Endothelial cell of umbilical vein (primary cell): Measurements from ENCODE around the gene GGTA1. TPM values are rescaled to one million over a fixed set of nuclear protein-coding genes. Genes with fewer than 3 reads are reported as not detected.

Source experiments
- Bru-seq: library from RNA; stranded (reverse); fragments of 400-500 nt; gene quantifications from one replicate; lab custom pipeline; 2021; lab: Mats Ljungman, UMichigan
- BruChase-seq, 2 experiments: library from RNA; stranded (reverse); fragments of 400-500 nt; gene quantifications; one replicate each; lab custom pipeline; 2021; lab: Mats Ljungman, UMichigan
- BruUV-seq: library from RNA; stranded (reverse); fragments of 400-500 nt; replicated peaks from 2 replicates; lab custom pipeline; 2021; lab: Mats Ljungman, UMichigan
- CTCF ChIA-PET: fragments of 300-600, 350-600 bp; sonication (Branson Sonifier 250); formaldehyde crosslinking; loops from one replicate; lab custom pipeline; 2021; ENCODE audit warnings: antibody characterized with exemption, inconsistent platforms; lab: Charles Lee
- POLR2A ChIA-PET: fragments of 300-600, 350-600 bp; sonication (Branson Sonifier 250); formaldehyde crosslinking; loops from one replicate; lab custom pipeline; 2021; ENCODE audit warnings: antibody characterized with exemption, inconsistent platforms; lab: Charles Lee
- DNase-seq: peaks from one replicate; pipeline ENCODE4 v3.0.0-alpha.2; 2011; ENCODE audit warnings: low read depth, low spot score
- FAIRE-seq: peaks from 2 replicates; lab custom pipeline; 2011; peaks lifted over from hg19 to GRCh38; lab: Jason Lieb, UNC
- H2AFZ ChIP-seq: 2 replicates; pipeline ENCODE4 v1.6.0; 2012; ENCODE audit warnings: low read depth, low read length, control low read depth, inconsistent platforms
- H3K27ac ChIP-seq: 2 replicates; pipeline ENCODE4 v1.5.1; 2011; ENCODE audit warnings: low read depth, mild to moderate bottlenecking, control low read depth, low read length, moderate library complexity; ENCODE audit not compliant: insufficient read depth
- H3K27me3 ChIP-seq, 2 experiments: 2 replicates each; pipeline versions ENCODE4 v1.6.0 to v1.6.1; 2011; ENCODE audit warnings: low read length in 2 of 2, mixed read lengths in 1 of 2; ENCODE audit not compliant: control insufficient read depth in 2 of 2, insufficient read depth in 2 of 2
- H3K36me3 ChIP-seq, 2 experiments: 2 replicates in 1 of 2; 3 replicates in 1 of 2; pipeline ENCODE4 v1.5.1; 2011; ENCODE audit warnings: low read length in 2 of 2, mild to moderate bottlenecking in 1 of 2, moderate library complexity in 1 of 2; ENCODE audit not compliant: control insufficient read depth in 2 of 2, insufficient read depth in 2 of 2; ENCODE audit errors: extremely low read depth in 1 of 2
- H3K4me1 ChIP-seq: 3 replicates; pipeline ENCODE4 v1.5.1; 2011; ENCODE audit warnings: mild to moderate bottlenecking, low read length; ENCODE audit not compliant: control insufficient read depth, insufficient read depth; ENCODE audit errors: extremely low read depth
- H3K4me2 ChIP-seq: 2 replicates; pipeline ENCODE4 v1.6.1; 2011; ENCODE audit warnings: low read length, control low read depth, mixed read lengths; ENCODE audit not compliant: insufficient read depth
- H3K4me3 ChIP-seq, 3 experiments: fragments of 200-600 bp in 1 of 3; sonication (generic), shearing (Covaris generic) in 1 of 3; replicated peaks in 1 of 3; 2 replicates each; pipeline ENCODE4 v1.5.1; 2011 to 2016; ENCODE audit warnings: control low read depth in 3 of 3, low read length in 3 of 3, mild to moderate bottlenecking in 2 of 3, inconsistent platforms in 1 of 3, low read depth in 1 of 3, moderate library complexity in 1 of 3; ENCODE audit not compliant: insufficient read depth in 1 of 3
- H3K79me2 ChIP-seq: 2 replicates; pipeline ENCODE4 v1.6.0; 2012; ENCODE audit warnings: low read length, inconsistent platforms; ENCODE audit not compliant: control insufficient read depth, insufficient read depth
- H3K9ac ChIP-seq: replicated peaks from 2 replicates; pipeline ENCODE3; 2011; ENCODE audit warnings: low read length, control low read depth; ENCODE audit not compliant: insufficient read depth; ENCODE audit errors: extremely low read depth
- H3K9me1 ChIP-seq: replicated peaks from 3 replicates; pipeline ENCODE4 v1.6.0; 2011; ENCODE audit warnings: mild to moderate bottlenecking, low read length; ENCODE audit not compliant: control insufficient read depth, insufficient read depth; ENCODE audit errors: extremely low read depth
- H3K9me3 ChIP-seq: replicated peaks from 2 replicates; pipeline ENCODE4 v1.5.1; 2012; ENCODE audit warnings: low read length, inconsistent platforms; ENCODE audit not compliant: control insufficient read depth, insufficient read depth
- H4K20me1 ChIP-seq: replicated peaks from 2 replicates; pipeline ENCODE3; 2011; ENCODE audit warnings: mild to moderate bottlenecking, low read length; ENCODE audit not compliant: control insufficient read depth, insufficient read depth; ENCODE audit errors: extremely low read depth
- CTCF ChIP-seq, 2 donors: IDR thresholded peaks; 1 replicate in 1 of 2; 2 replicates in 1 of 2; pipeline ENCODE4 v1.5.1; 2011; ENCODE audit warnings: low read length in 2 of 2, mild to moderate bottlenecking in 2 of 2, moderate library complexity in 2 of 2, control low read depth in 1 of 2, inconsistent platforms in 1 of 2, low read depth in 1 of 2; ENCODE audit not compliant: insufficient read depth in 1 of 2; ENCODE audit errors: extremely low read depth in 1 of 2
- EZH2 ChIP-seq: IDR thresholded peaks from 2 replicates; pipeline ENCODE4 v1.6.1; 2012; ENCODE audit warnings: borderline replicate concordance, low read depth, mild to moderate bottlenecking, moderate library complexity, low read length, inconsistent platforms; ENCODE audit not compliant: severe bottlenecking
- FOS ChIP-seq: IDR thresholded peaks from 2 replicates; pipeline ENCODE4 v1.6.1; 2011; ENCODE audit warnings: mild to moderate bottlenecking, low read length, moderate library complexity, borderline replicate concordance; ENCODE audit not compliant: insufficient read depth
- GATA2 ChIP-seq: IDR thresholded peaks from 2 replicates; pipeline ENCODE4 v1.7.0; 2011; ENCODE audit warnings: low read depth, mild to moderate bottlenecking, moderate library complexity, mixed read lengths, low read length; ENCODE audit not compliant: insufficient read length, insufficient read depth
- JUN ChIP-seq: IDR thresholded peaks from 2 replicates; pipeline ENCODE4 v1.6.1; 2011; ENCODE audit warnings: borderline replicate concordance, low read depth; ENCODE audit not compliant: insufficient read length, insufficient read depth
- MAX ChIP-seq: IDR thresholded peaks from 2 replicates; pipeline ENCODE4 v1.6.1; 2011; ENCODE audit not compliant: insufficient read depth, insufficient read length
- MYC ChIP-seq: IDR thresholded peaks from one replicate; pipeline ENCODE4 v1.6.1; 2011; ENCODE audit warnings: mild to moderate bottlenecking, low read depth, low read length
- POLR2A ChIP-seq: IDR thresholded peaks from 2 replicates; pipeline ENCODE4 v1.6.1; 2012; ENCODE audit warnings: low read depth, mild to moderate bottlenecking, control low read depth, low read length
- POLR2AphosphoS5 ChIP-seq: IDR thresholded peaks from 2 replicates; pipeline ENCODE4 v1.6.1; 2012; ENCODE audit warnings: low read depth, mild to moderate bottlenecking, control low read depth, low read length, moderate library complexity; ENCODE audit not compliant: insufficient read depth
- dilution Hi-C: fragments of 300-500 bp; cut with MboI; formaldehyde crosslinking; loops from one replicate; pipeline ENCODE4 v1.15.0; 2019; ENCODE audit warnings: low sequenced_read_pairs; ENCODE audit not compliant: extremely low pct_ligation_motif_present
- intact Hi-C: fragments of 100-400 bp; cut with micrococcal nuclease; formaldehyde crosslinking; loops from one replicate; pipeline ENCODE4 v1.10.0; 2022
- long read RNA-seq: library from polyadenylated mRNA; stranded (forward); transcript quantifications from one replicate; pipeline ENCODE4 v2.0.0, GENCODE V29; 2021
- polyA minus RNA-seq, 3 experiments: library from RNA; depleted of rRNA, polyadenylated mRNA; stranded (reverse); fragments of >200 nt; gene quantifications; 1 replicate in 1 of 3; 2 replicates in 2 of 3; pipeline ENCODE4 v1.2.3, GENCODE V29; 2011
- polyA plus RNA-seq, 4 experiments: library from polyadenylated mRNA; depleted of rRNA in 3 of 4; stranded (reverse) in 3 of 4; unstranded in 1 of 4; fragments of >200 nt; gene quantifications; 2 replicates each; pipeline versions ENCODE4 v1.2.1 to v1.2.3, GENCODE V29; 2011 to 2012; ENCODE audit warnings: missing spikeins in 1 of 4
- total RNA-seq: library from RNA; stranded (reverse); gene quantifications from 2 replicates; pipeline ENCODE4 v1.2.3, GENCODE V29; 2021

Gene GGTA1
- total RNA-seq (not detected in 2 replicates), polyA plus RNA-seq (not detected in 2 replicates), polyA minus RNA-seq (not detected in 2 replicates), Bru-seq, nascent RNA (percentile 15 among the genes with signal in this experiment), BruChase-seq, experiment 1, labeled RNA remaining after a 6-hour chase (percentile 10 among the genes with signal in this experiment), BruChase-seq, experiment 2, labeled RNA remaining after a 2-hour chase (percentile 10 among the genes with signal in this experiment)
- 0.04 and 0.06 TPM in 2 replicates for polyA plus RNA-seq (2011; cell fraction: cytosol; rRNA removed)
- polyA plus RNA-seq (2011; cell fraction: nucleus; rRNA removed), result not detected in 2 replicates
- 0.14 TPM in 1 of 2 replicates, not detected in the other for polyA plus RNA-seq (2012)
- not detected for polyA minus RNA-seq (2011; cell fraction: cytosol; rRNA and poly(A)+ RNA removed)
- not detected in 2 replicates for polyA minus RNA-seq (2011; cell fraction: nucleus; rRNA and poly(A)+ RNA removed)
- long read RNA-seq, partial matches to known transcripts, result 0 of 3 reads
- long read RNA-seq, other reads (novel, unspliced or antisense), result 0 of 3 reads

GRCh38 chr9:121499427-121500164 is at the start of gene GGTA1:
Gene GGTA1 (minus strand): TSS chr9:121499844. CDS start chr9:121467922, 31,922 bp downstream.
- intact Hi-C loops (loop anchor here (2.0 to 5.0 kb wide), 2 partner anchors 29 to 287 kb away; no protein-coding TSS in a partner anchor), dilution Hi-C loops (no loop called here)
- peak; percentile 63 for FAIRE-seq
- H3K4me1 ChIP-seq, result peaks cover 16% of the 10 kb centered on the region
- peak within 1 kb of the TSS; percentile 64 for H3K4me2 ChIP-seq
- CTCF ChIA-PET, result interaction anchor here (0.7 to 2.5 kb wide), 6 partner anchors 9 to 221 kb away, joined by 3 to 10 read pairs (median 4); no protein-coding TSS in a partner anchor
- peak within 1 kb of the TSS; percentile 4 to 42 (median 35) for H3K4me3 ChIP-seq
- TF ChIP-seq POLR2AphosphoS5 (no peak), EZH2 (no peak), FOS (no peak), MYC (no peak), CTCF (IDR thresholded peaks at IDR 0.05; ENCODE audit: extremely low read depth in 1 of 2, insufficient read depth in 1 of 2, low read depth in 1 of 2, low read length in 2 of 2) (no peak), MAX (no peak), JUN (no peak), POLR2A (no peak), GATA2 (no peak)
- H4K20me1 ChIP-seq, result no peaks in the 10 kb centered on the region
- H3K79me2 ChIP-seq, result no peaks in the 10 kb centered on the region
- no peak within 1 kb of the TSS for H3K27ac ChIP-seq
- no peaks in the 10 kb centered on the region for H3K36me3 ChIP-seq
- H3K27me3 ChIP-seq, result peaks cover 11 to 17% of the 10 kb centered on the region in 2 experiments
- no peak within 1 kb of the TSS for H3K9ac ChIP-seq
- peak within 1 kb of the TSS; percentile 90 for H2AFZ ChIP-seq
- DNase-seq, result peak; percentile 52
- no peaks in the 10 kb centered on the region for H3K9me1 ChIP-seq
- BruUV-seq, result no TSS peak
- POLR2A ChIA-PET, result no interaction called here
- no peaks in the 10 kb centered on the region for H3K9me3 ChIP-seq
